ENCODE results near the gene PRKAR2A. TPM values are rescaled to one million over a fixed set of nuclear protein-coding genes. Genes with fewer than 3 reads are reported as not detected.

The PRKAR2A gene
- total and polyA plus RNA-seq, 2 experiments from 2014 or later: 13.5 to 30.2 TPM

DNA sequence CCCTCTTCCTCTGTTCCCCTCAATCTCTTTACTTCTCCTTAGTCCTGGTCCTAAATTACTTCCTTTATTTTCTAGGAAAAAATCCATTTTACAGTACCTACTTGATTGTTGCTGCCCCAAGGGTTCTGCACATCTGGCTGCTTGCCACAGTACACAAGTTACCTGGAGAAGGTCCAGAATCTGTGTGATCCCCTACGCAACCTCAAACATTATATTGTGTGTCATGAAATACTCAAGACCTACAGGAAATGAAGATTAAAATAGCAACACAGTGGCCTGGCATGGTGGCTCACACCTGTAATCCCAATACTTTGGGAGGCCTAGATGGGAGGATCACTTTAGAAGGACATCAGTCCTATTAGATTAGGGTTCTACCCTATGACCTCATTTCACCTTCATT, 48.7 kb downstream of the PRKAR2A start (continued):
- TF ChIP-seq, protein P1, sequence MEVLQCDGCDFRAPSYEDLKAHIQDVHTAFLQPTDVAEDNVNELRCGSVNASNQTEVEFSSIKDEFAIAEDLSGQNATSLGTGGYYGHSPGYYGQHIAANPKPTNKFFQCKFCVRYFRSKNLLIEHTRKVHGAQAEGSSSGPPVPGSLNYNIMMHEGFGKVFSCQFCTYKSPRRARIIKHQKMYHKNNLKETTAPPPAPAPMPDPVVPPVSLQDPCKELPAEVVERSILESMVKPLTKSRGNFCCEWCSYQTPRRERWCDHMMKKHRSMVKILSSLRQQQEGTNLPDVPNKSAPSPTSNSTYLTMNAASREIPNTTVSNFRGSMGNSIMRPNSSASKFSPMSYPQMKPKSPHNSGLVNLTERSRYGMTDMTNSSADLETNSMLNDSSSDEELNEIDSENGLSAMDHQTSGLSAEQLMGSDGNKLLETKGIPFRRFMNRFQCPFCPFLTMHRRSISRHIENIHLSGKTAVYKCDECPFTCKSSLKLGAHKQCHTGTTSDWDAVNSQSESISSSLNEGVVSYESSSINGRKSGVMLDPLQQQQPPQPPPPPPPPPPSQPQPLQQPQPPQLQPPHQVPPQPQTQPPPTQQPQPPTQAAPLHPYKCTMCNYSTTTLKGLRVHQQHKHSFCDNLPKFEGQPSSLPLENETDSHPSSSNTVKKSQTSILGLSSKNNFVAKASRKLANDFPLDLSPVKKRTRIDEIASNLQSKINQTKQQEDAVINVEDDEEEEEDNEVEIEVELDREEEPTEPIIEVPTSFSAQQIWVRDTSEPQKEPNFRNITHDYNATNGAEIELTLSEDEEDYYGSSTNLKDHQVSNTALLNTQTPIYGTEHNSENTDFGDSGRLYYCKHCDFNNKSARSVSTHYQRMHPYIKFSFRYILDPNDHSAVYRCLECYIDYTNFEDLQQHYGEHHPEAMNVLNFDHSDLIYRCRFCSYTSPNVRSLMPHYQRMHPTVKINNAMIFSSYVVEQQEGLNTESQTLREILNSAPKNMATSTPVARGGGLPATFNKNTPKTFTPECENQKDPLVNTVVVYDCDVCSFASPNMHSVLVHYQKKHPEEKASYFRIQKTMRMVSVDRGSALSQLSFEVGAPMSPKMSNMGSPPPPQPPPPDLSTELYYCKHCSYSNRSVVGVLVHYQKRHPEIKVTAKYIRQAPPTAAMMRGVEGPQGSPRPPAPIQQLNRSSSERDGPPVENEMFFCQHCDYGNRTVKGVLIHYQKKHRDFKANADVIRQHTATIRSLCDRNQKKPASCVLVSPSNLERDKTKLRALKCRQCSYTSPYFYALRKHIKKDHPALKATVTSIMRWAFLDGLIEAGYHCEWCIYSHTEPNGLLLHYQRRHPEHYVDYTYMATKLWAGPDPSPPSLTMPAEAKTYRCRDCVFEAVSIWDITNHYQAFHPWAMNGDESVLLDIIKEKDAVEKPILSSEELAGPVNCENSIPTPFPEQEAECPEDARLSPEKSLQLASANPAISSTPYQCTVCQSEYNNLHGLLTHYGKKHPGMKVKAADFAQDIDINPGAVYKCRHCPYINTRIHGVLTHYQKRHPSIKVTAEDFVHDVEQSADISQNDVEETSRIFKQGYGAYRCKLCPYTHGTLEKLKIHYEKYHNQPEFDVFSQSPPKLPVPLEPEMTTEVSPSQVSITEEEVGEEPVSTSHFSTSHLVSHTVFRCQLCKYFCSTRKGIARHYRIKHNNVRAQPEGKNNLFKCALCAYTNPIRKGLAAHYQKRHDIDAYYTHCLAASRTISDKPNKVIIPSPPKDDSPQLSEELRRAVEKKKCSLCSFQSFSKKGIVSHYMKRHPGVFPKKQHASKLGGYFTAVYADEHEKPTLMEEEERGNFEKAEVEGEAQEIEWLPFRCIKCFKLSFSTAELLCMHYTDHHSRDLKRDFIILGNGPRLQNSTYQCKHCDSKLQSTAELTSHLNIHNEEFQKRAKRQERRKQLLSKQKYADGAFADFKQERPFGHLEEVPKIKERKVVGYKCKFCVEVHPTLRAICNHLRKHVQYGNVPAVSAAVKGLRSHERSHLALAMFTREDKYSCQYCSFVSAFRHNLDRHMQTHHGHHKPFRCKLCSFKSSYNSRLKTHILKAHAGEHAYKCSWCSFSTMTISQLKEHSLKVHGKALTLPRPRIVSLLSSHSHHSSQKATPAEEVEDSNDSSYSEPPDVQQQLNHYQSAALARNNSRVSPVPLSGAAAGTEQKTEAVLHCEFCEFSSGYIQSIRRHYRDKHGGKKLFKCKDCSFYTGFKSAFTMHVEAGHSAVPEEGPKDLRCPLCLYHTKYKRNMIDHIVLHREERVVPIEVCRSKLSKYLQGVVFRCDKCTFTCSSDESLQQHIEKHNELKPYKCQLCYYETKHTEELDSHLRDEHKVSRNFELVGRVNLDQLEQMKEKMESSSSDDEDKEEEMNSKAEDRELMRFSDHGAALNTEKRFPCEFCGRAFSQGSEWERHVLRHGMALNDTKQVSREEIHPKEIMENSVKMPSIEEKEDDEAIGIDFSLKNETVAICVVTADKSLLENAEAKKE (CRISPR knock-in tag; IDR thresholded peaks at IDR 0.05): no peak
- TF ChIP-seq POLR2AphosphoS5 (IDR thresholded peaks at IDR 0.05; ENCODE audit: low read depth): no peak
- TF ChIP-seq, protein P2, sequence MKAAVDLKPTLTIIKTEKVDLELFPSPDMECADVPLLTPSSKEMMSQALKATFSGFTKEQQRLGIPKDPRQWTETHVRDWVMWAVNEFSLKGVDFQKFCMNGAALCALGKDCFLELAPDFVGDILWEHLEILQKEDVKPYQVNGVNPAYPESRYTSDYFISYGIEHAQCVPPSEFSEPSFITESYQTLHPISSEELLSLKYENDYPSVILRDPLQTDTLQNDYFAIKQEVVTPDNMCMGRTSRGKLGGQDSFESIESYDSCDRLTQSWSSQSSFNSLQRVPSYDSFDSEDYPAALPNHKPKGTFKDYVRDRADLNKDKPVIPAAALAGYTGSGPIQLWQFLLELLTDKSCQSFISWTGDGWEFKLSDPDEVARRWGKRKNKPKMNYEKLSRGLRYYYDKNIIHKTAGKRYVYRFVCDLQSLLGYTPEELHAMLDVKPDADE (IDR thresholded peaks at IDR 0.05): no peak

DNA sequence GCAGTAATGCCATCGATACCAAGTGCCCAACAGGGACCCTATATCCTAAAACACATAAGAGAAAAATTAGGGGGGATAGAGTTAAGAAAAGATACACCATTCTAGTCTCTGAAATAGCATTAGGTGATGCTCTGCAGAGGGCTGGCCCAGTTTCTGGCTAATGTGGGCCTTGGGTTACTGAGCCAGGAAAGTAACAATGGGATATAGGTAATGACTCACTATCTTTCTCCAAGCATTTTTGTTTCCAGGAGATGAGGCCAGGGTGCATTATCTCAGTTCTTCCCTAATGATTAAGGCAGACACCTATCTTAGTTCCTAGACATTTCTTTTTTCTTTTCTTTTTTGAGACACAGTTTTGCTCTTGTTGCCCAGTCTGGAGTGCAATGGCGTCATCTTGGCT, 50.0 kb downstream of the PRKAR2A start:
- H3K27ac Mint-ChIP-seq: no peak overlapping the region
- Histone ChIP-seq H3K79me2 (replicated peaks; ENCODE audit: insufficient read depth) (no peaks in the 10 kb centered on the region), H3K27me3 (ENCODE audit: insufficient read depth) (no peaks in the 10 kb centered on the region), H2AFZ (no peak overlapping the region), H4K20me1 (replicated peaks; ENCODE audit: insufficient read depth) (no peaks in the 10 kb centered on the region), H3K36me3 (ENCODE audit: insufficient read depth) (no peaks in the 10 kb centered on the region), H3K9me2 (ENCODE audit: insufficient read depth) (no peaks in the 10 kb centered on the region), H3K4me3 (no peak overlapping the region), H3F3A (replicated peaks; ENCODE audit: low read depth) (no peaks in the 10 kb centered on the region), H3K27ac (ENCODE audit: low read depth) (no peak overlapping the region), H3K4me2 (no peak overlapping the region), H3K4me1 (ENCODE audit: insufficient read depth) (no peaks in the 10 kb centered on the region)
- H3K9me3 Mint-ChIP-seq: no peaks in the 10 kb centered on the region; the same call in 2 of the 3 replicates
- no peak overlapping the region for H3K4me3 Mint-ChIP-seq
- ATAC-seq (no peak), DNase-seq (ENCODE audit: low spot score) (no peak)
- H3K4me1 Mint-ChIP-seq: no peaks in the 10 kb centered on the region
- no peaks in the 10 kb centered on the region for H3K36me3 Mint-ChIP-seq (ENCODE audit: low read depth)
- H3K27me3 Mint-ChIP-seq (ENCODE audit: insufficient read depth, low read depth, poor library complexity): no peaks in the 10 kb centered on the region
- TF ChIP-seq STAT1 (IDR thresholded peaks at IDR 0.05; ENCODE audit: unreplicated experiment): no peak
- no peak for TF ChIP-seq CREB1 (CRISPR knock-in tag; IDR thresholded peaks at IDR 0.05; ENCODE audit: low read depth)
- TF ChIP-seq POLR2AphosphoS5 (IDR thresholded peaks at IDR 0.05; ENCODE audit: low read depth): no peak
- TF ChIP-seq EZH2 (IDR thresholded peaks at IDR 0.05; ENCODE audit: low read depth, unreplicated experiment): no peak
- TF ChIP-seq ZNF331 (CRISPR knock-in tag; IDR thresholded peaks at IDR 0.05; ENCODE audit: low read depth): no peak
- no peak for TF ChIP-seq EZH2phosphoT487 (IDR thresholded peaks at IDR 0.05; ENCODE audit: unreplicated experiment)
- TF ChIP-seq, protein P3, sequence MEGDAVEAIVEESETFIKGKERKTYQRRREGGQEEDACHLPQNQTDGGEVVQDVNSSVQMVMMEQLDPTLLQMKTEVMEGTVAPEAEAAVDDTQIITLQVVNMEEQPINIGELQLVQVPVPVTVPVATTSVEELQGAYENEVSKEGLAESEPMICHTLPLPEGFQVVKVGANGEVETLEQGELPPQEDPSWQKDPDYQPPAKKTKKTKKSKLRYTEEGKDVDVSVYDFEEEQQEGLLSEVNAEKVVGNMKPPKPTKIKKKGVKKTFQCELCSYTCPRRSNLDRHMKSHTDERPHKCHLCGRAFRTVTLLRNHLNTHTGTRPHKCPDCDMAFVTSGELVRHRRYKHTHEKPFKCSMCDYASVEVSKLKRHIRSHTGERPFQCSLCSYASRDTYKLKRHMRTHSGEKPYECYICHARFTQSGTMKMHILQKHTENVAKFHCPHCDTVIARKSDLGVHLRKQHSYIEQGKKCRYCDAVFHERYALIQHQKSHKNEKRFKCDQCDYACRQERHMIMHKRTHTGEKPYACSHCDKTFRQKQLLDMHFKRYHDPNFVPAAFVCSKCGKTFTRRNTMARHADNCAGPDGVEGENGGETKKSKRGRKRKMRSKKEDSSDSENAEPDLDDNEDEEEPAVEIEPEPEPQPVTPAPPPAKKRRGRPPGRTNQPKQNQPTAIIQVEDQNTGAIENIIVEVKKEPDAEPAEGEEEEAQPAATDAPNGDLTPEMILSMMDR (conservative IDR thresholded peaks at IDR 0.05; ENCODE audit: low read depth in 2 of 2): no peak
- TF ChIP-seq, protein P4, sequence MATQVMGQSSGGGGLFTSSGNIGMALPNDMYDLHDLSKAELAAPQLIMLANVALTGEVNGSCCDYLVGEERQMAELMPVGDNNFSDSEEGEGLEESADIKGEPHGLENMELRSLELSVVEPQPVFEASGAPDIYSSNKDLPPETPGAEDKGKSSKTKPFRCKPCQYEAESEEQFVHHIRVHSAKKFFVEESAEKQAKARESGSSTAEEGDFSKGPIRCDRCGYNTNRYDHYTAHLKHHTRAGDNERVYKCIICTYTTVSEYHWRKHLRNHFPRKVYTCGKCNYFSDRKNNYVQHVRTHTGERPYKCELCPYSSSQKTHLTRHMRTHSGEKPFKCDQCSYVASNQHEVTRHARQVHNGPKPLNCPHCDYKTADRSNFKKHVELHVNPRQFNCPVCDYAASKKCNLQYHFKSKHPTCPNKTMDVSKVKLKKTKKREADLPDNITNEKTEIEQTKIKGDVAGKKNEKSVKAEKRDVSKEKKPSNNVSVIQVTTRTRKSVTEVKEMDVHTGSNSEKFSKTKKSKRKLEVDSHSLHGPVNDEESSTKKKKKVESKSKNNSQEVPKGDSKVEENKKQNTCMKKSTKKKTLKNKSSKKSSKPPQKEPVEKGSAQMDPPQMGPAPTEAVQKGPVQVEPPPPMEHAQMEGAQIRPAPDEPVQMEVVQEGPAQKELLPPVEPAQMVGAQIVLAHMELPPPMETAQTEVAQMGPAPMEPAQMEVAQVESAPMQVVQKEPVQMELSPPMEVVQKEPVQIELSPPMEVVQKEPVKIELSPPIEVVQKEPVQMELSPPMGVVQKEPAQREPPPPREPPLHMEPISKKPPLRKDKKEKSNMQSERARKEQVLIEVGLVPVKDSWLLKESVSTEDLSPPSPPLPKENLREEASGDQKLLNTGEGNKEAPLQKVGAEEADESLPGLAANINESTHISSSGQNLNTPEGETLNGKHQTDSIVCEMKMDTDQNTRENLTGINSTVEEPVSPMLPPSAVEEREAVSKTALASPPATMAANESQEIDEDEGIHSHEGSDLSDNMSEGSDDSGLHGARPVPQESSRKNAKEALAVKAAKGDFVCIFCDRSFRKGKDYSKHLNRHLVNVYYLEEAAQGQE (IDR thresholded peaks at IDR 0.05; ENCODE audit: unreplicated experiment): no peak
